Ammon's horn (tissue), 1 donor: ENCODE measurements around the gene CYP2D6.
"Not testable (repeated sequence)": the region's sequence is repeated elsewhere in the genome, so short reads cannot be mapped to it uniquely, and the experiment has no call there.

Experiments used
- DNase-seq: peaks from one replicate; pipeline ENCODE4 v3.0.0-alpha.2; 2016; ENCODE audit warnings: low spot score

Gene CYP2D6

GRCh38 chr22:42158456-42159132, 28.0 kb upstream of the CYP2D6 start:
- DNase-seq: no peak

GRCh38 chr22:42156598-42156997, 26.0 kb upstream of the CYP2D6 start:
- DNase-seq: no peak

GRCh38 chr22:42156121-42156520, 25.5 kb upstream of the CYP2D6 start:
- no peak for DNase-seq

GRCh38 chr22:42155053-42155543, 24.5 kb upstream of the CYP2D6 start:
- no peak for DNase-seq

GRCh38 chr22:42154293-42155052, 23.9 kb upstream of the CYP2D6 start:
- DNase-seq: no peak

- DNase-seq: no peak
These were observed 22.2 kb upstream of the CYP2D6 start for GRCh38 chr22:42152661-42153270.

GRCh38 chr22:42151924-42152635, 21.5 kb upstream of the CYP2D6 start:
- DNase-seq: no peak

GRCh38 chr22:42150727-42151590, 20.3 kb upstream of the CYP2D6 start:
- no peak for DNase-seq

- not testable (repeated sequence) for DNase-seq
These were observed 19.2 kb upstream of the CYP2D6 start for GRCh38 chr22:42149798-42150197.

- DNase-seq: no peak
These were observed 14.6 kb upstream of the CYP2D6 start for GRCh38 chr22:42145175-42145574.

GRCh38 chr22:42143859-42144822, 13.5 kb upstream of the CYP2D6 start:
- not testable (repeated sequence) for DNase-seq

GRCh38 chr22:42142771-42143461, 12.3 kb upstream of the CYP2D6 start:
- DNase-seq: no peak

GRCh38 chr22:42141307-42142057, 10.9 kb upstream of the CYP2D6 start:
- DNase-seq: not testable (repeated sequence)

GRCh38 chr22:42140153-42140552, 9.5 kb upstream of the CYP2D6 start:
- DNase-seq: not testable (repeated sequence)

- DNase-seq: not testable (repeated sequence)
These were observed 8.9 kb upstream of the CYP2D6 start for GRCh38 chr22:42139508-42139907.

- no peak for DNase-seq
These were observed 8.4 kb upstream of the CYP2D6 start for GRCh38 chr22:42138972-42139371.

- no peak for DNase-seq
These were observed 7.6 kb upstream of the CYP2D6 start for GRCh38 chr22:42138122-42138770.

GRCh38 chr22:42135688-42136087, 5.1 kb upstream of the CYP2D6 start:
- not testable (repeated sequence) for DNase-seq
